Central memory CD8-positive, alpha-beta T cell (primary cell): ENCODE data around the gene ZC3H14.

Source experiments
- ATAC-seq: fragments of 150-1000 bp; cut with Tn5 transposase; replicated peaks from 2 replicates; pipeline ENCODE4 v1.10.0; 2022; ENCODE audit warnings: mild to moderate bottlenecking, moderate FRiP score, moderate number of reproducible peaks; ENCODE audit not compliant: poor library complexity, severe bottlenecking; ENCODE audit errors: extremely low read depth
- DNase-seq, 2 donors: peaks; one replicate each; pipeline ENCODE4 v3.0.0; 2021; ENCODE audit warnings: low spot score in 2 of 2
- H3K27ac Mint-ChIP-seq: one replicate; pipeline ENCODE4 v1.8.0; 2022; ENCODE audit warnings: low read depth, mild to moderate bottlenecking, moderate library complexity, mixed read lengths
- H3K27me3 Mint-ChIP-seq: one replicate; pipeline ENCODE4 v1.8.0; 2022; ENCODE audit warnings: mixed read lengths
- H3K36me3 Mint-ChIP-seq: one replicate; pipeline ENCODE4 v1.8.0; 2022; ENCODE audit warnings: mild to moderate bottlenecking, moderate library complexity, mixed read lengths; ENCODE audit not compliant: insufficient read depth
- H3K4me1 Mint-ChIP-seq: one replicate; pipeline ENCODE4 v1.8.0; 2022; ENCODE audit warnings: mixed read lengths
- H3K4me3 Mint-ChIP-seq: one replicate; pipeline ENCODE4 v1.8.0; 2022; ENCODE audit warnings: mild to moderate bottlenecking, moderate library complexity, mixed read lengths
- H3K9me3 Mint-ChIP-seq: one replicate; pipeline ENCODE4 v1.8.0; 2022; ENCODE audit warnings: mixed read lengths

Gene ZC3H14

GRCh38 chr14:88625671-88626070, 62.8 kb downstream of the ZC3H14 start:
- H3K4me1 Mint-ChIP-seq = no peaks in the 10 kb centered on the region
- no peak overlapping the region for H3K27ac Mint-ChIP-seq
- H3K36me3 Mint-ChIP-seq = peaks cover 3% of the 10 kb centered on the region
- no peaks in the 10 kb centered on the region for H3K9me3 Mint-ChIP-seq
- DNase-seq (no peak), ATAC-seq (no peak)
- no peak overlapping the region for H3K4me3 Mint-ChIP-seq
- H3K27me3 Mint-ChIP-seq = no peaks in the 10 kb centered on the region

- no peak for ATAC-seq
- Mint-ChIP-seq H3K27me3 (no peaks in the 10 kb centered on the region), H3K4me3 (no peak overlapping the region), H3K36me3 (peaks cover 3% of the 10 kb centered on the region), H3K4me1 (no peaks in the 10 kb centered on the region), H3K27ac (no peak overlapping the region), H3K9me3 (no peaks in the 10 kb centered on the region)
- no peak for DNase-seq
Observed at GRCh38 chr14:88628033-88628432, 65.2 kb downstream of the ZC3H14 start.

- Mint-ChIP-seq H3K4me1 (no peaks in the 10 kb centered on the region), H3K36me3 (peaks cover 3% of the 10 kb centered on the region), H3K27ac (no peak overlapping the region), H3K9me3 (no peaks in the 10 kb centered on the region), H3K27me3 (no peaks in the 10 kb centered on the region), H3K4me3 (no peak overlapping the region)
- ATAC-seq (no peak), DNase-seq (no peak)
Observed at GRCh38 chr14:88628462-88628861, 65.6 kb downstream of the ZC3H14 start.

GRCh38 chr14:88630565-88630964, 67.7 kb downstream of the ZC3H14 start:
- H3K36me3 Mint-ChIP-seq = peaks cover 1% of the 10 kb centered on the region
- no peak for ATAC-seq
- H3K27ac Mint-ChIP-seq = no peak overlapping the region
- no peaks in the 10 kb centered on the region for H3K4me1 Mint-ChIP-seq
- no peak for DNase-seq
- no peaks in the 10 kb centered on the region for H3K9me3 Mint-ChIP-seq
- no peaks in the 10 kb centered on the region for H3K27me3 Mint-ChIP-seq
- no peak overlapping the region for H3K4me3 Mint-ChIP-seq

GRCh38 chr14:88631091-88631490, 68.3 kb downstream of the ZC3H14 start:
- Mint-ChIP-seq H3K27ac (no peak overlapping the region), H3K36me3 (peaks cover 1% of the 10 kb centered on the region), H3K9me3 (no peaks in the 10 kb centered on the region), H3K4me3 (no peak overlapping the region), H3K27me3 (no peaks in the 10 kb centered on the region), H3K4me1 (no peaks in the 10 kb centered on the region)
- ATAC-seq = no peak
- DNase-seq = no peak

- H3K27me3 Mint-ChIP-seq = no peaks in the 10 kb centered on the region
- no peak for DNase-seq
- no peak for ATAC-seq
- no peaks in the 10 kb centered on the region for H3K9me3 Mint-ChIP-seq
- no peaks in the 10 kb centered on the region for H3K4me1 Mint-ChIP-seq
- no peak overlapping the region for H3K27ac Mint-ChIP-seq
- H3K4me3 Mint-ChIP-seq = no peak overlapping the region
- H3K36me3 Mint-ChIP-seq = peaks cover 3% of the 10 kb centered on the region
Observed at GRCh38 chr14:88632512-88632911, 69.7 kb downstream of the ZC3H14 start.

- H3K9me3 Mint-ChIP-seq = peaks cover 6% of the 10 kb centered on the region
- H3K27ac Mint-ChIP-seq = no peak overlapping the region
- H3K36me3 Mint-ChIP-seq = peaks cover 2% of the 10 kb centered on the region
- DNase-seq (no peak), ATAC-seq (no peak)
- H3K27me3 Mint-ChIP-seq = no peaks in the 10 kb centered on the region
- H3K4me1 Mint-ChIP-seq = no peaks in the 10 kb centered on the region
- H3K4me3 Mint-ChIP-seq = no peak overlapping the region
Observed at GRCh38 chr14:88639221-88639620, 76.4 kb downstream of the ZC3H14 start.

- Mint-ChIP-seq H3K27ac (no peak overlapping the region), H3K36me3 (peaks cover 5% of the 10 kb centered on the region), H3K4me1 (no peaks in the 10 kb centered on the region), H3K9me3 (no peaks in the 10 kb centered on the region), H3K4me3 (no peak overlapping the region), H3K27me3 (no peaks in the 10 kb centered on the region)
- ATAC-seq (no peak), DNase-seq (no peak)
Observed at GRCh38 chr14:88660056-88660455, 97.2 kb downstream of the ZC3H14 start.

- Mint-ChIP-seq H3K36me3 (no peaks in the 10 kb centered on the region), H3K4me3 (no peak overlapping the region), H3K4me1 (no peaks in the 10 kb centered on the region), H3K9me3 (peaks cover 10% of the 10 kb centered on the region), H3K27me3 (no peaks in the 10 kb centered on the region), H3K27ac (no peak overlapping the region)
- ATAC-seq (peak; percentile 58), DNase-seq (peak; percentile 21 to 25)
Observed at GRCh38 chr14:88667555-88668273, 104.9 kb downstream of the ZC3H14 start.

GRCh38 chr14:88668448-88669116, 105.7 kb downstream of the ZC3H14 start:
- Mint-ChIP-seq H3K27me3 (no peaks in the 10 kb centered on the region), H3K4me1 (no peaks in the 10 kb centered on the region), H3K27ac (no peak overlapping the region), H3K4me3 (no peak overlapping the region), H3K36me3 (peaks cover 2% of the 10 kb centered on the region), H3K9me3 (peaks cover 10% of the 10 kb centered on the region)
- ATAC-seq (no peak), DNase-seq (no peak)

- peaks cover 2% of the 10 kb centered on the region for H3K36me3 Mint-ChIP-seq
- no peak for ATAC-seq
- H3K27ac Mint-ChIP-seq = no peak overlapping the region
- no peak overlapping the region for H3K4me3 Mint-ChIP-seq
- H3K4me1 Mint-ChIP-seq = no peaks in the 10 kb centered on the region
- peaks cover 10% of the 10 kb centered on the region for H3K9me3 Mint-ChIP-seq
- DNase-seq = no peak
- no peaks in the 10 kb centered on the region for H3K27me3 Mint-ChIP-seq
Observed at GRCh38 chr14:88669346-88669745, 106.5 kb downstream of the ZC3H14 start.
